Upper lobe of left lung (tissue), 6 donors: ENCODE measurements around the gene EIF5A2. TPM values are rescaled to one million over a fixed set of nuclear protein-coding genes. Genes with fewer than 3 reads are reported as not detected.

Experiments
- ATAC-seq, 2 donors: fragments of 200-7000 bp; cut with Tn5 transposase; one replicate each; pipeline ENCODE4 v1.9.1; 2022; ENCODE audit warnings: mild to moderate bottlenecking in 2 of 2, moderate library complexity in 2 of 2; ENCODE audit not compliant: low FRiP score in 2 of 2
- DNase-seq, 2 donors: peaks; one replicate each; pipeline ENCODE4 v3.0.0-alpha.2; 2019 to 2020
- H3K27ac ChIP-seq, 4 donors: fragments of 200-600 bp; sonication (generic); one replicate each; pipeline ENCODE4 v1.5.1; 2016 to 2019
- H3K27me3 ChIP-seq, 4 donors: fragments of 200-600 bp; sonication (generic); one replicate each; pipeline ENCODE4 v1.5.1; 2017 to 2019
- H3K36me3 ChIP-seq, 4 donors: fragments of 200-600 bp; sonication (generic); one replicate each; pipeline ENCODE4 v1.5.1; 2016 to 2019
- H3K4me1 ChIP-seq, 4 donors: fragments of 200-600 bp; sonication (generic); one replicate each; pipeline ENCODE4 v1.5.1; 2018 to 2019
- H3K4me3 ChIP-seq, 4 donors: fragments of 200-600 bp; sonication (generic); one replicate each; pipeline ENCODE4 v1.5.1; 2017 to 2019; ENCODE audit warnings: mild to moderate bottlenecking in 2 of 4, moderate library complexity in 1 of 4
- H3K9me3 ChIP-seq, 4 donors: fragments of 200-600 bp; sonication (generic); one replicate each; pipeline ENCODE4 v1.5.1; 2018 to 2019
- CTCF ChIP-seq, 6 experiments: fragments of 450-650 bp in 4 of 6; fragments of 200-600 bp in 2 of 6; sonication (generic) in 2 of 6; IDR thresholded peaks; one replicate each; pipeline ENCODE4 v1.5.1; 2016 to 2019; ENCODE audit warnings: antibody characterized with exemption in 6 of 6
- EP300 ChIP-seq, 4 donors: sonication (generic); formaldehyde crosslinking; IDR thresholded peaks; one replicate each; pipeline ENCODE4 v1.5.1; 2017; ENCODE audit warnings: antibody characterized with exemption in 4 of 4, control low read depth in 2 of 4
- POLR2A ChIP-seq, 4 donors: fragments of 450-650 bp; IDR thresholded peaks; one replicate each; pipeline ENCODE4 v1.5.1; 2016 to 2017; ENCODE audit warnings: antibody characterized with exemption in 4 of 4, mild to moderate bottlenecking in 2 of 4
- POLR2AphosphoS5 ChIP-seq, 2 donors: sonication (generic); formaldehyde crosslinking; IDR thresholded peaks; one replicate each; pipeline ENCODE4 v1.5.1; 2017; ENCODE audit warnings: antibody characterized with exemption in 2 of 2
- WGBS, 2 donors: methylation state at CpG; one replicate each; pipeline ENCODE4 v1.1.5; 2017 to 2018; 5-methylcytosine and 5-hydroxymethylcytosine counted together
- total RNA-seq, 6 donors: library from RNA; depleted of rRNA in 4 of 6; stranded (reverse); fragments of >200 nt in 4 of 6; gene quantifications; one replicate each; pipeline versions ENCODE4 v1.1.0 to v1.2.1, GENCODE V29; 2016 to 2021
- donor health status: DM: no; HTN: no; CAD: no; lungs with moderate emphysema.
- donor health status: DM: no; HTN: yes; CAD: no; lungs with severe emphysema.

Gene EIF5A2
- total RNA-seq, 6 donors from 2014 or later: 2.0 to 6.2 (median 2.9) TPM; not detected in 2

- DNase-seq (no peak), ATAC-seq (no peak)
- H3K4me1 ChIP-seq: no peaks in the 10 kb centered on the region
- H3K27me3 ChIP-seq: no peaks in the 10 kb centered on the region
- H3K27ac ChIP-seq: no peak overlapping the region
- peaks cover 0 to 24% (median 12%) of the 10 kb centered on the region in 4 donors for H3K9me3 ChIP-seq
- no peak overlapping the region for H3K4me3 ChIP-seq
- TF ChIP-seq POLR2A (IDR thresholded peaks at IDR 0.05) (no peak), POLR2AphosphoS5 (IDR thresholded peaks at IDR 0.05) (no peak), EP300 (IDR thresholded peaks at IDR 0.05) (no peak), CTCF (IDR thresholded peaks at IDR 0.05) (no peak)
- no peaks in the 10 kb centered on the region for H3K36me3 ChIP-seq
- WGBS, 2 donors: 39 to 50% methylated on average over 1 of the region's 1 CpG
Measured at GRCh38 chr3:170914690-170915089, 6.3 kb upstream of the EIF5A2 start.

- Histone ChIP-seq H3K4me3 (no peak overlapping the region), H3K27me3 (no peaks in the 10 kb centered on the region), H3K9me3 (peaks cover under 1 to 28% (median 11%) of the 10 kb centered on the region in 4 donors), H3K27ac (no peak overlapping the region), H3K36me3 (no peaks in the 10 kb centered on the region), H3K4me1 (peaks cover 0 to under 1% (median 0%) of the 10 kb centered on the region in 4 donors)
- ATAC-seq (no peak), DNase-seq (no peak)
- TF ChIP-seq POLR2AphosphoS5 (IDR thresholded peaks at IDR 0.05) (no peak), EP300 (IDR thresholded peaks at IDR 0.05) (no peak), POLR2A (IDR thresholded peaks at IDR 0.05) (no peak), CTCF (IDR thresholded peaks at IDR 0.05) (no peak)
- WGBS, 2 donors: 86 to 94% methylated on average over 5 of the region's 5 CpGs
Measured at GRCh38 chr3:170914212-170914611, 5.8 kb upstream of the EIF5A2 start.

GRCh38 chr3:170911051-170911450 lies 2.6 kb upstream of the EIF5A2 start:
- TF ChIP-seq EP300 (IDR thresholded peaks at IDR 0.05) (no peak), CTCF (IDR thresholded peaks at IDR 0.05) (no peak), POLR2A (IDR thresholded peaks at IDR 0.05) (no peak), POLR2AphosphoS5 (IDR thresholded peaks at IDR 0.05) (no peak)
- H3K4me3 ChIP-seq: no peak overlapping the region
- DNase-seq (no peak), ATAC-seq (no peak)
- H3K27ac ChIP-seq: no peak overlapping the region
- WGBS, 2 donors: 91 to 93% methylated on average over 3 of the region's 3 CpGs
- peaks cover 8 to 21% (median 9%) of the 10 kb centered on the region in 4 donors for H3K4me1 ChIP-seq
- H3K27me3 ChIP-seq: no peaks in the 10 kb centered on the region
- H3K9me3 ChIP-seq: peaks cover 3 to 23% (median 6%) of the 10 kb centered on the region in 4 donors
- H3K36me3 ChIP-seq: no peaks in the 10 kb centered on the region

- Histone ChIP-seq H3K4me1 (peaks cover 8 to 21% (median 9%) of the 10 kb centered on the region in 4 donors), H3K36me3 (no peaks in the 10 kb centered on the region), H3K4me3 (no peak overlapping the region), H3K9me3 (peaks cover 3 to 23% (median 6%) of the 10 kb centered on the region in 4 donors), H3K27ac (no peak overlapping the region), H3K27me3 (no peaks in the 10 kb centered on the region)
- no peak for TF ChIP-seq POLR2A (IDR thresholded peaks at IDR 0.05)
- TF ChIP-seq EP300 (IDR thresholded peaks at IDR 0.05): no peak
- DNase-seq (no peak), ATAC-seq (no peak)
Measured at GRCh38 chr3:170910542-170910941, 2.1 kb upstream of the EIF5A2 start.

GRCh38 chr3:170909129-170909903 lies 879 bp upstream of the EIF5A2 start:
- DNase-seq: no peak
- WGBS, 2 donors: 79 to 82% methylated on average over 12 to 17 of the region's 17 CpGs
- H3K27me3 ChIP-seq: no peaks in the 10 kb centered on the region
- TF ChIP-seq POLR2AphosphoS5 (IDR thresholded peaks at IDR 0.05): no peak
- TF ChIP-seq POLR2A (IDR thresholded peaks at IDR 0.05): no peak
- TF ChIP-seq CTCF (IDR thresholded peaks at IDR 0.05): no peak
- no peak for TF ChIP-seq EP300 (IDR thresholded peaks at IDR 0.05)
- H3K27ac ChIP-seq: peak overlapping the region in 3 of 4 donors; percentile 14 to 55 (median 25)
- peaks cover 8 to 21% (median 9%) of the 10 kb centered on the region in 4 donors for H3K4me1 ChIP-seq
- peak in 1 of 2 donors; percentile 72 for ATAC-seq
- no peak overlapping the region for H3K4me3 ChIP-seq
- H3K9me3 ChIP-seq: peaks cover 3 to 23% (median 6%) of the 10 kb centered on the region in 4 donors
- no peaks in the 10 kb centered on the region for H3K36me3 ChIP-seq
